ENCODE measurements around the gene POLE4.
A peak's percentile ranks its signal among the peaks of the same experiment; 100 is the strongest.

The POLE4 gene, protein sequence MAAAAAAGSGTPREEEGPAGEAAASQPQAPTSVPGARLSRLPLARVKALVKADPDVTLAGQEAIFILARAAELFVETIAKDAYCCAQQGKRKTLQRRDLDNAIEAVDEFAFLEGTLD

DNA sequence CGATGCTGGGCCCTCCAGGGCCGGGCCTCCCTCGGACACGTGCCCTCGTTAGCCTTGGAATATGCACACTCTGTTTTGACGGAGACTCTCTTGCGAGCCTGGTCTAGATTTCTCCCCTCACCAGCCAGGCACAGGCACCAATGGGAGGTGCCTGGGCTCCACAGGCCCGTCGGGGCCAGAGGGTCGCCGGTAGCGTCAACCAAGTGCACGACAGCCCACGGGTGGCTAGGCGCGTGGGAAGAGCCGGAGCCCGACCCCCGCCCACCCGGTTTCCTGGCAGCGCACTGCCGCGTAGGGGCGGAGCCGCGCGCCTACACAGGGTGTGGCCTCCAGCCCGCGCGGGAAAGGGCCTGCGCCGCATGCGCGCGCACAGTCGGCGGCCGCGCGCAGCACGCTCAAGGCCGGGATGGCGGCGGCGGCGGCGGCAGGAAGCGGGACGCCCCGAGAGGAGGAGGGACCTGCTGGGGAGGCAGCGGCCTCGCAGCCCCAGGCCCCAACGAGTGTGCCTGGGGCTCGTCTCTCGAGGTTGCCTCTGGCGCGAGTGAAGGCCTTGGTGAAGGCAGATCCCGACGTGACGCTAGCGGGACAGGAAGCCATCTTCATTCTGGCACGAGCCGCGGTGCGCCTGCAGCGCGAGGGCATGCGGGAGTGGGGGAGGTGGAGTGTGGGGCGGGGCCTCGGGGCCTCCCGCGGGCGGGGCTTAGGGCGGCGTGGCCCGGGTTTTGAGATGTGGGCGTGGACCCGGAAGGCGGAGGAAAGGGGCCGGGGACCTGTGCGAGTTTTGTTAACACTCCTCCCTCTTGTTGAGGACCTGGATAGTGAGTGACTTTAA is at the start of gene POLE4:
Gene POLE4, plus strand, starts transcription at position 370 of the 832 bp plus-strand sequence. Its CDS starts 37 bp downstream, at position 407.
- DNase-seq: peak; percentile 86

DNA sequence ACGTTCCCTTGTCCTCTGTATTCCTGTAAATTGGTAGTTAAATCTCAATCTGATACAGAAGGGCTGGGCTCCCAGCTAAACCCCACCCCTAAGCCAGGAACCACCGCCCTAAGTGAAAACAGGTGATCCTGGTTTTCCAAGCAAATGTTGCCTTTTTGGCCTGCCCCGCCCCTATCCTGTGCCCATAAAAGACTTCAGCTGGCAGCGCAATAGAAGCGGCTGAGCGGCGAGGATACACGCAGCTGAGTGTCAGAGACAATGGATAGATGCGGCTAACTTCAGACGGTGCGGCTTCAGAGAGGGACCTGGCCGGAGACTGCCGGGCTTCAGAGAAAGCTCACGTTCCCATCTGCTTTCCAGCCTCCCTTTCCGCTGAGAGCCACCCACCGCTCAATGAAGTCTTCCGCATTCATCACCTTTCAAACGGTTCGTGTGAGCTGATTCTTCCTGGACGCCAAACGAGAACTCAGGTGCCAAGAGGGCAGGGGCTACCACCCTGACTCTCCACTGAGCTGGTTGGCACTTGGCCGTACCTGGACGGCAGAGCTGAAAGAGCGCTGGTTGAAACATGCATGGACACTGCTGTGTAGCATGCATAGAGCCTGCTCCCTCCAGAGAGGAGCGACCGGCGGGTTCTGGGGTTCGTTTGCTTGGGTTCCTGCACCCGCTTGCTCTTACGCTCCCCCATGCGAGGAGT is 49.5 kb upstream of the POLE4 start:
- no peak for DNase-seq

DNA sequence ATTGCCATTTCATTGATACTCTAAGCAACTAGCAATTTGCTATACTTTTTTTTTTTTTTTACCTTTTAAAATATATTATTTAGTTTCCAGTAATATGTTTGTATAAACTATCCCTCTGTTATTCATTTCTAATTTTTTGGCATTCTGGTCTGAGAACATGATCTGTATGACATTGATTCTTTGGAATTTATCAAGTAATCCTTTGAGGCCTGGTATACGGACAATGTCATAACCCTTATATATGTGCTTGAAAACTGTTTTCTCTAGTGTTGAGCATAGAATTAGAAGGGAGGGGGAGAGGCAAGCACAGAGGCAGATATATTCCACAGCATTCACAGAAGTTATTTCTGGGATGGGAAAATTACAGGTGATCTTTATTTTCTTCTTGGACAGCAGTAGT is 48.2 kb upstream of the POLE4 start:
- no peak for DNase-seq

DNA sequence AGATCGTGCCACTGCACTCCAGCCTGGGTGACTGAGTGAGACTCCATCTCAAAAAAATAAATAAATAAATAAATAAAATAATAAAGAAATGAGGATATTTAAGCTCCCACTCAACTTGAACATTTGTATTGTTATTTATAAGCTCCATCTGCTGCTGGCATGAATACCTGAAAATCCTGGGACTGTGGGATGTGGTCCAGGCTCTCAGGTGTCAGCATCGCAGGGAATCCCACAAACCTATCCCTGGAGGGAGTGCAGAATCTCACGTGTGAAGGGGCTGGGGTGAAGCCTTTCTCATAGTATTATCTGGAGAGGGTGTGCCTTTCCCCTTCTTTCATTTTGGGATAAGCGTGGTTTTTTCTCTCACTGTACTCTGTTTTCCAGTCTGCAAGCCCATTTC is 47.4 kb upstream of the POLE4 start:
- DNase-seq: no peak

DNA sequence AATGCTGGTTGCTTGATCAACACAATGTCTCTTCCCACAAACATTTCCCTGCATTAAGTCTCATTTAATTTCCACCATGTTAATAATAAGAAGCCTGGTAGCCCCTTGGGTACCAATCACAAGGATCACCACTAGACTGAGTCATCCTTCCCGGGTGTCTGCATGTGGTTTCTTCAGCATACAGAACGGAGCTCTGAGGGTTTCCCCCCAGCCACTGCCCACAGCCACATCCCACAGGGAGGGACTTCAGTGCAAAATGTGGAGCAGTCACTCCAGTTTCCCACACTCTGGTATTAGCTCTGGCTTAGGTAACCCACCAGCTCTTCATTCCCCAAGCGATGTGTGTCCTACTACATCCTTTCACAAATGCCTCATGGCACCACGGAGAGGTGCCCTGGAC is 42.7 kb upstream of the POLE4 start:
- DNase-seq: peak; percentile 40

DNA sequence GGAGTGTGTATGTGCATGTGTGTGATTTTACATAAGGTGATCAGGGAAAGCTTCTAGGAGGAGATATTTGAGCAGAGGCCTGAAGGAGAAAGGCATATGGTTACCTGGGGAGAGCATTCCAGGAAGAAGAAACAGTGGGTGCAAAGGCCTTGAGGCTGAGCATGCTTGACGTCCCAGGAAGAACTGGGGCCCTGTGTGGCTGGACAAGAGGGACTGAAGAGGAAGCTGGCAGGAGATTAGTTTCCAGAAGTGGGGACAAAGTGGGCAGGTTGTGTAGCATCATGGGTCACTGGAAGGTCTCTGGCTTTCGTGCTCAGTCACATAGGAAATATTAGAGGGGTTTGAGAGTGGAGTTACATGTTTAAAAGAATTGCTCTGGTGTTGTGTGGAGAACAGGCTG is 42.0 kb upstream of the POLE4 start:
- no peak for DNase-seq

DNA sequence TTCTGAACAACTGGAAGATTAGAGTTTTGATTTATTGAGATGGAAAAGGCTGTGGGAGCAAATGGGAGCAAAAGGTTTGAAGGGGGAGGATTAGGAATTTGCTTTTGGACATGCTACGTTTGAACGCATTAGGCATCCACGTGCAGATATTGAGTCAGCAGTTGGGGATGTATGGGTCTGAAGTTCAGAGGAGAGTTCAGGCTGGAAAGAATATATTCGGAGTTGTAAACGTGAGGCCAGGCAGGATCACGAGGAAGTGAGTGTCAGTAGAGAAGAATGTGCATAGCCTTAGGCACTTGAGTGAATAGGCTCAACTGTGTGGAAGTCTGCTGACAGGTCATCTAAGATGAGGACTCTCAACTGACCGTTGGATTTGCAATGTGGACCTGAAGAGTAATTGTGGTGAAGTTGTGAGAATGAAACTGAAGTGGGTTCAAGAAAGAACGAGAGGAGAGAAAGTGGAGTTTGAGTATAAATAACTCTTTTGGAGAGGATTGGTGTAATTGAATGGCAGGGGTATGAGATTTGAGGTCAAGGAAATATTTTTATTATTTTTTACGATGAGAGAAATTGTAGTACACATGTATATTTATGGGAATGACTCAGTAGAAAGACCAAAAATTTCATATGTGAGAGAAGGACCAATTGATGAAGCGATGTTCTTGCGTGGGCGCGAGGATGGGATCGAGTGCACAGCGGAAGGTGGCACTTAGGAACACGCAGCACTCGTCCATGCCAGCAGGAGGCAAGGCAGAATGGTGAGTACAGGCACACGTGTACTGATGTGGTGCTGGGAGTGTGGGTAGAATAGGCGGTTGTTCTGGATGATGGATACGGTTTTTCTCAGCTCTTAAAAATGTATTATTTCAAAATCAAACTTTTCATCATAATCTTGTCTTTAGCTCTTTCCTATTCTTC is 40.5 kb upstream of the POLE4 start:
- DNase-seq: peak; percentile 68

DNA sequence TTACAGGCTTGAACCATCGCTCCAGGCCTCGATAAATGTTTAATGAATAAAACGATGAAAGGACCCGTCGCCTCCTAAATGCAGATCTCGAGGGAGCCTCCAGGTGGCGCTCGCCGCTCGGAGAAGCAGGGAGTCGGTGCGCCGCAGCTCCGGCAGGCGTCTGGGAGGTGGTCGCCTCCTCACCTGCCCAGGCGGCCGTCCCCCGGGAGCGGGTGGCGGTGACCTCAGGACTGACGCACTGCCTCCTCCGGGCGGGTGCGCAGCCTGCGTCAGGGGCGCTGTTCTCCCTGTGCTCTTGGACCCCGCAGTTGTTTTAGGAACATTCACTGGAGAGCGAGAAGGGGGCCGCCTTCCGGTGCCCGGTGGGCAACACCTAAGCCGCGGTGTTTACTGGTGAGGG is 38.6 kb upstream of the POLE4 start:
- peak; percentile 32 for DNase-seq

DNA sequence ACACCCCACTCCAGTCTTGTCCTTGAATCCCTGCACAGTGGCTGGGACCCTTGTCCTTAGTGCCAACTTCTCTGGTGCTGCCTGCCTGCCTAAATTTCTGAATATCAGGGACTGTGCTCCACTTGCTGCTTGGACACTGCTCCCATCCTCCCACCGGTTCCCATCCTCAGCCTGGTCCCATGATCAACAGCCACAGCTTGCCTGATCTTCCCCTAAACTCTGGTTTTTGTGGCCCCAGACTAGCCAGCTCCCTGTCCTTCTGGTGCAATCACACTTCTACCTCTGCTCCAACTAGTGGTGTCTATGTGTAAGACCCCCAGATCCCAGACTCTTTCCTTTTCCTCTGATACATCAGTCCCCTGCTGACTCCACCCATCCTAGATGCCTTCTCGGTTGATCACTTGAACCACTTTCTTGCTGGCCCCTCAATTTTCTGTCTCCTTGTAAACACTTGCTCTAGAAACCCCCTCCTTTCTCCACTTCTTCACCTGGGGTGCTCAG is 37.2 kb upstream of the POLE4 start:
- no peak for DNase-seq

DNA sequence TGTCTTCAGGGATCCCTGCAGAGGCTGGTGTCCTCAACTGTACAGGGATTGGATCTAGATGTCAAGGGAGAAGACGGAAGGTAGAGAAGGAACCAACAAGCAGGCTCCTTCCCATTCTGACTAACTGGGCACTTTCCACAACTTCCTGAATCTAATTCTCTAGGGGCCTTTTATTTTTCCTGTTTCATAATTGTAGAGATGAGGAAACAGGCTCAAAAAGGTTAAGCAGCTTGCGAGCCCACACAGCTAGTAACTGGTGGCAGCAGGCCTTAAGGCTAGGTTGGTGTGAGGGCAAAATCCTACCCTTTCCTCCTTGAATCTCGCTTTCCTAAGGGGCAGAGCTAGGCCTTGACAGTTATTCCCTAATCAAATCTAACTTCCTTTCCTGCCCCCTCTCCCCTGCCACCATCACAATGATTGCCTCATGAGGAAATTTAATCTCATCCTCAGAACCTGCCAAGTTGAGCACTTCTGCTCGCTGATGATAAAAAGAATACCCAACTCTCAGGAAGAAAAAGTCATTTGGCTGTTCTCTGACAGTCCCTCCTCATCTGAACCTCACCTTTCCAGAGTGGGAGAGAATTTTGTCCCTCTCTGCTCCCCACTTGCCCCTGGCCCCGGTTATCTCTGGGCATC is 35.7 kb upstream of the POLE4 start:
- DNase-seq: no peak

DNA sequence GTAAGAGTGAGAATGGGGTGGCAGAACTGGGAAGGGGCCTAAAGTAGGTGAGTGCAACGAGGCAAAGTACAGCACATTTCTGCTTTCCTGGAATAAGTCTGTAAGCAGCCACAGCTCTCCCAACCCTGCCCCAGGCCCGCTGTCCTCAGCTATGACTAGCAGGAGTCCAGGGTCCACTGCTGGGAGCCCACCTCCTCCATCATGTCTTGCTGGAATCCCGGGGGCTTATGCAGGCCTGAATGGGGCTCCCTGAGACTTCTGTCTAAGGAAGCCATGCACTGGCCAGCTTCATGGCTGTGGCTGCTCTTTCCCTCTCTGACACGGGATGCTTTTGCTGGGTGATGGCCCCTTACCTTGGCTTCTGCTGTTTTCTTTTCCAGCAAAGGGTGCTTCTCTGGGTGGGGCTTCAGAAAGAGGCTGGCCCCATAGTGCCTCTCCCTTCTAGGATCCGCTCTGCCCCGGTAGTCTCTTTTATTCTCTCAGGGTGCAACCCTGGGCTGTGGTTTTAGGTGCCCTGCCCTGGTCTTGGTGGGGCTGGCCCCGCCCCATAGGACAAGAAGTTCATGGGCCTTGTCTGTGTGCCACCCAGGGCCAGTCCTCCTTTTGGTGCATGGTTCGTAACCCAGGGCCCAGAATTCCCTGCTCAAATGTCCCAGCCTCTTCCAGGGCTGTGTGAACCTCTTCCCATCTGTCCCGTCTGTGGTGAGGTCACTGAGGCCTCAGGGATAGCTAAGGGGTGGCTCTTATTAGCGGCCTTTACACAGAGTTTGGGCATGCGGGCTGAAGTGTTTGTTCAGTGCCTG is 33.8 kb upstream of the POLE4 start:
- DNase-seq: no peak

DNA sequence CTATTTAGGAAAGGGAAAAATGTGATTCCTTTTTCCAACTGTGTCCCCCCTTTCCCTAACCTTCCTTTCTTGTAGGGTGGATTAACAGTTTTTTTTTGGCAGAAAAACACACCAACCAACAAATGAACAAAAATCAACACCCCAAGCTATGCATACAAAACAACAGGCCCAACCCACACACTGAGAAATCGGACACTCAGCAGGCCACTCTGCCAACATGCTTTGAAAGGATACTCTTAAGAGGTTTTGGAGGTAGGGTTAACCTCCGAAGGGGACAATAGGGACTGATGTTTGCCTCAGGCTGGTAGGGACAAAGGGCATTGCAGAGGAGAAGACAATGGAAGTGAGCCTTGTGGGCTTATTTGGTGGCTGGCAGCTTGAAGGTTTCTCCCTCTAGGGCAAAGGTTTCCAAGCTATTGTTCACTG is 33.1 kb upstream of the POLE4 start:
- DNase-seq: no peak

DNA sequence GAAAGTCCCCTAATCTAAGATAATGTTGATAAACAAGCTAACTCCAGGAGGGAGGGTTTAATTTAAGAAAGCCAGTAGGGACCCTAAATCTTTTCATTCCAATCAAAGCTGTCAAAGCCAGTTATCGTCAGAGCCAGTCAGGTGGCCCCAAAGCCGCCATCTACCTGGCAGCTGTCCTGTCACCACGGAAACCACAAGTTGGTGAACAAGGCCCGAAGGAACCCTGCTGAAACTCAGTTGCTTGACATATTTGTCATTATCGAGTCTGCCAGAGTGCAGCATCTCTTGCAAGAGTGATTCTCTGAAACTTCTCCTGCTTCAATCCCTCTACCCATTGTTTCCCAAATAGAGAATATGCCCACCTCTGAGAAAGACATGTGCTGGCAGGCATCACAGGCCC is 30.8 kb upstream of the POLE4 start:
- DNase-seq: no peak

DNA sequence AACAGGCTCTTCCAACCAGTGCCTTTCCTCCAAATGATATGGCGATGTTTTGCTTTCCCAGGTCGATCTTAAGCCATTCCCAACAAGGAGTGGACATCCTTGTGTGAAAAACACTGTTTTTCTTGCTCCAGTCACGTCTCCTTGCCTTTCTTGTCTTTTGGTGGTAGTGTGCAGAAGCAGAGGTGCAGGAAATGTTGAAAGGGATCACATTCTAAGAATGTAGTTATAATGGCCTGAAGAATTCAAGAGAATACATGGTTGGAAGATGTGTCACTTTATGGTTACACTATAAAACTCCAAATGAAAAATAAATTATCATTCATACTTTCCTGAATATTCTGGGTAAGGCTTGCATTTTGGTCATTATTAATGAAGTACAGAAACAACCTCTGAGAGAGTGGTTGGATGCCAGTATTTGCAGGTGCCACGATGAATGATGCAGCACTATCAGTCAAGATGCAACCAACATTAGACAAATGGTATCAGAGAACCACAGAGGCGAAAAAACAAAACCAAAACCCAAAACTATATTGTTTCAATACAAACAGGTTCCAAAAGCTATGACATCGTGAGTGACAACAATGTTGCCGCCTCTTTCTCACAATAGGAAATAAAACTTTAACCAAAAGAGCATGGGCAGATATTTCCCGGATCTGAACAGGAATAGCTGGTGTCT is 27.5 kb upstream of the POLE4 start:
- no peak for DNase-seq

DNA sequence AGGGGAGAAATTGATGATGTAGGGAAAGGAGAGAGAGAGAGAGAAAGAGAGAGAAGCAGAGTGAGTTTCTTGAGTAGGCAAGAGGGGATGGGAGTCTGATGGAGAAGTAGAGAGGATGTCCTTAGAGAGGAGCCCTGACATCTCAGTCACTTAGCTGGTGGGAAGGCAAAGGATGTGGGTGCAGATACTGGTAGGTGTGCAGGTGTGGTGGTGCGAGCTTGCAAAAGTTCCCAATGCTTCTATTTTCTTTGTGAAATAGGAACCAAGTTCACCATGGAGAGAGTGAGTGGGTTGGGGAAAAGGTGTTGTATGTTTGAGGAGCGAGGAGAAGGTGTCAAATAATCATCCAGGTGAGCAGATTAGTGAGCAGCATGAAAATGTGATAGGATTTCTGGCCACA is 26.5 kb upstream of the POLE4 start:
- DNase-seq: no peak

DNA sequence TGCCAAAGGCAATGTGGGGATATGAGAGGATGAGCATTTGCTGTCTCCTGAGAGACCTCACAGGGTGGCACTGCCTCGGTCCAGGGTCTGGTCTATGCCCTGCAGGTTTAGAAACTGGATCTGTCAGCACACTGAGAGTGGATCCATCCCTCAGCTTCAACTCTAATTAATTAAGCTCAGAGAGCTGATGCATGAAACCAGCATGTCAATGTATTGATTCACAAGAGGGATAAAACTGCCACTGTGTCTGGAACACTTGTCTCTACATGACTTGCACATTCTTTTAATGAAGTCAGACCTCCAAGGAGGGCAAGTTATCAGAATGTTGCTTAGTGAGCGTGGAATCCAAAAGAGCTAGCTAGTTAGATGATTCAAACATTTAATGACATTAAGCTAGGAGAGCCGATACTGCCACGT is 22.5 kb upstream of the POLE4 start:
- DNase-seq: no peak

DNA sequence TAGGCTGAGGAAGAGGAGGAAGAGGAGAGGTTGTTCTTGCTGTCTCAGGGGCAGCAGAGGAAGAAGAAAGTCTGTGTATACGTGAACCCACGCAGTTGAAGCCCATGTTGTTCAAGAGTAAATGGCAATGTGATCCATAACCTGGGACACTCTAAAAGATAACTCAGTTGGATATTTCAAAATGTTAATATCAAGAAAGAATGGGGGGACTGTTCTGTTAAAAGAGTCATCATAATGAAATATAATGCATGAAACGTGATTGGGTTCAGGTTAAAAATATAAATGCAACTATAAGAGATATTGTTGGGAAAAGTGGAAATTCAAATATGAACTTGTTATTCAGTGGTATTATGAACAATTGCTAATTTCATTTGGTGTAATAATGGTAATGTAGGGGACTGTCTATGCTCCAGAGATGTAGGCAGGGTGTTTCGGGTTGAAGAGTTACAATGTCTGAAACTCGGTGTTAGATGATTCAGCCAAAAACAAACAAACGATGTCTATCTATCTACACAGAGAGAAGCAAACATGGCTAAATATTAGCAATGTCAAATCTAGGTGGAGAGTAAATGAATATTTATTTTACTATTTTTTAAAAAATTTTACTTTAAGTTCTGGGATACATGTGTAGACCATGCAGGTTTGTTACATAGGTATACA is 21.1 kb upstream of the POLE4 start:
- DNase-seq: no peak

DNA sequence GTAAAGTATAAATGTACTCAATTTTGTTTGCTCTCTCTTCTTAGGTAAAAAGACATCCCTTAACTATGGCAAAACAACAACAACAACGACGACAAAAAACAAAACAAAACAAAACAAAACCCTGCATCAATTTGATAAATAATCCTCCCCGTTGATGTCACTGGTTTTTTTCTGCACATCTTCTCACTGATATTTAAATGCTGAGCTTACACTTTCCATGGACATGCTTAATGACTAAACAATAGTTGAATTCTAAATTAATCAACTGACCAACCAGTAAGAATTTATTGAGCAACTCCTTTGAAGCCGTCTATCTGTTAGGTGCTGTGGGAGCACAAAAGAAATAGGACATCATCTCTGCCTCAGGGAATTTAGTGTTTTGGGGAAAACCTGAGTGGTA is 20.2 kb upstream of the POLE4 start:
- DNase-seq: no peak

DNA sequence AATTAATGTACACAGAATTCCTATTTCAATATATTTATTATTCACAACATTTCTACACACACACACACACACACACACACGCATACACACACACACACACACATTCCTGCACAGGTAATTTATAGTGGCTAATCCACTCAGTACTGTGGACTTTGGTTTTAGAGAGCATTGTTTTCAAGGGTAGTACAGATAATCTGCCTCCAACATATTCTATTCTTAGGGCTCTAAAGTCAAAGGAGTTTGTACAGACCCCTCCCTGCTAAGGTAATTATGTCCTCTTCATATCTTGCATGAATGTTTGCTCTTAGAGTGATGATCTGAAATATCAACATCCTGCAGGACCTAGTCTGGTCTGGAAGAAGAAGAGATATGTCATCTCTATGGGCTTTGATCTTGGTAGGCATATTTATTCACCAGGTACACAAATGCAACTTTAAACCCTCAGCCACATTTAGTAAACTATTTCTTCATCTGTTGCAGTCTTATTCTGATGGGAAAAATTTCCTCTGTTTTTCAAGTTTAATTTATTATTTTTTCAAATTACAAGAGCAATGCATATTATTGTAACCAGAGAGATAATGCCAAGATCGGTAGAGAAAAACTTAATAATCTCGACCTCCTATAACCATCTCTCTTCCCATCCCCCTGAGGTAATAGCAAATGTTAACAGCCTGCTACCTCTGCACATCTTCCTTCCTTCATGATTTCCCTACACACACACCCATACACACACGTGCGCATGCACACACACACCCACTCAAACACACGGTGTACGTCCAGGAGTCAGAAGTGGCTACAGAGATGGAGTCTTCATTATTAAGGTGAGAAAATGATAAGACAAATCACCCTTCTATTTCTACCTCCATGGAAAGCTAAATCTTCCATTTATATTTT is 18.3 kb upstream of the POLE4 start:
- no peak for DNase-seq
